Hematopoietic multipotent progenitor cell treated with erythropoietin and hydrocortisone succinate and interleukin-3 and kit ligand, for 15 days (in vitro differentiated cells): ENCODE measurements around the gene DAPK1.
"Not testable (repeated sequence)": the region's sequence is repeated elsewhere in the genome, so short reads cannot be mapped to it uniquely, and the experiment has no call there.

Experiments
- DNase-seq: peaks from one replicate; pipeline ENCODE4 v3.0.0-alpha.2; 2015; ENCODE audit warnings: low spot score

DAPK1 gene

DNA sequence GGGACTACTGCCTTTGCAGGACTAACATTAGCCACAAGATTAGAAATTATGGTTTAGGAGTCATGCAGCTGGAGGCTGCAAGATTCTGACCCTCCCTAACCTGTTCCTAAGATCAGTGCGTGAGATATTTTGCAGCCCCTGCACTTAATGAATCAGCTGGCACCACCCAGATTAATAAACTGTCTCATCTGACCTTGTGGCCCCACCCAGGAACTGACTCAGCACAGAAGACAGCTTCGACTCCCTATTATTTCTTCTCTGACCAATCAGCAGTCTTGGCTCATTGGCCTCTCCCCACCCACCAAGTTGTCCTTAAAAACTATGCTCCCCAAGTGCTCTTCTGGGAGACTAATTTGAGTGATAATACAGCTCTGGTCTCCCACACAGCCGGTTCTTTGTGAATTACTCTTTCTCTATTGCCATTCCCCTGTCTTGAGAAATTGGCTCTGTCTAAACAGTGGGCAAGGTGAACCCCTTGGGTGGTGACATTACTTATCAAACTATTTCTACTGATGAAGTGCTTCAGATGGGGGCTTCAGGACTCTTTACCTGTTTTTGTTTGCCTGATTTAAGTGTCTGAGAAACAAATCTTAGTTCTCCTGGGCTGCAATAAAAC is 245.3 kb downstream of the DAPK1 start:
- DNase-seq: peak; percentile 58

DNA sequence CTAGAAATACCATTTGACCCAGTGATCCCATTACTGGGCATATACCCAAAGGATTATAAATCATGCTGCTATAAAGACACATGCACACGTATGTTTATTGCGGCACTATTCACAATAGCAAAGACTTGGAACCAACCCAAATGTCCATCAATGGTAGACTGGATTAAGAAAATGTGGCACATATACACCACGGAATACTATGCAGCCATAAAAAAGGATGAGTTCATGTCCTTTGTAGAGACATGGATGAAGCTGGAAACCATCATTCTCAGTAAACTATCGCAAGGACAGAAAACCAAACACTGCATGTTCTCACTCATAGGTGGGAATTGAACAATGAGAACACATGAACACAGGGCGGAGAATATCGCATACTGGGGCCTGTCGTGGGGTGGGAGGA is 246.6 kb downstream of the DAPK1 start:
- not testable (repeated sequence) for DNase-seq

DNA sequence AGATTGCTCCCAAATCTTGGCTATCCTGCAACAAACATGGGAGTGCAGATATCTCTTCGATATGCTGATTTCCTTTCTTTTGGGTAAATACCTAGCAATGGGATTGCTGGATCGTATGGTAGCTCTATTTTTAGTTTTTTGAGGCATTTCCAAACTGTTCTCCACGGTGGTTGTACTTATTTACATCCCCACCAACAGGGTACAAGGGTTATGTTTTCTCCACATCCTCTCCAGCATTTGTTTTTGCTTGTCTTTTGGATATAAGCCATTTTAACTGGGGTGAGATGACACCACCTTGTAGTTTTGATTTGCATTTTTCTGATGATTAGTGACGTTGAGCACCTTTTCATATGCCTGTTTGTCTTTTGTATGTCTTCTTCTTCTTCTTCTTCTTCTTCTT is 248.5 kb downstream of the DAPK1 start:
- no peak for DNase-seq

DNA sequence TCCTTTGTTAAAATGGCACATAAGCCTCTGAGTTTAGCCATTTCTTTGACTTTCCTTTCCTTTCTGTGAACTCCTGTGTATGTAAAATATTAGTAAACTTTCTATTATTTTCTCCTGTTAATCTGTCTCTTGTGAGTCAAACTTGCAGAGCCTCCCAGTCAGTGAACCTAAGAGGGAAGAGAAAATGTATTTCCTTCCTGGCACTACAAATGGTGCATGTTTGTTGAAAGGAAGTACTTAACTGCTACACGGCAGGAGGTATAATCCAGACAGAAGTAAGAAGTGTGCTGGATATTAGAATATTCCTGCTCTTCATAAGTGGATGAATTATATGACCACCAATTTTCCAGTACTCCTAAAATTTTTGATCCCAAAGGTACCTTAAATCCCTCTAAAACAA is 251.2 kb downstream of the DAPK1 start:
- DNase-seq: no peak

DNA sequence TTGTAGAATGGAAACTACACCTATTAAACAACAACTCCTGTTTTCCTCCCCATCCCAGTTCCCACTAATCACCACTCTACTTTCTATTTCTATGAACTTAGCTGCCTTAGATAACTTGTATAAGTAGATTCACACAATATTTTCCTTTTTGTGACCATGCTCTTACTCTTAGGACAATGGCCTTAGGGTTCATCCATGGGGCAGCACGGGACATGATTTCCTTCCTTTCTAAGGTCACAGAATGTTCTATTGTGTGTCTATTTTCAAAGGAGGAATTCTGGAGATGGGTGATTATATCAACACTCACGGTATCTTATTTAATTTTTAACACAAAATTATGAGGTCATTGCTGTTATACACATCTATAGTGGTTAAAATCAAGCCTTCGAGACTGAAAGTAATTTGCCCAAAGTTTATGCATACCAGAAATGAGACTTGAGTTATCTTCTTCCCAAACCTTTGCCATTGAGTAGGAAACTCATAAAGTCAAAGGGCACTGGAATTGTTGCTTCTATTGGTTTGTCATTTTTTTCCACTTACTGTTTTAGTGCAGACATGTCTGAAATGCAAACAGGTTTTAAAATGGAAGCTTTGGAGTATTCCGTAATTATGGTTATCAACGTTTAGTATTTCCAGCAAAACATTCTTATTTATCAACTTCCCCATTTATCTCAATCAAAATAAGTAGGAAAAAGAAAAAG is 251.8 kb downstream of the DAPK1 start:
- no peak for DNase-seq

DNA sequence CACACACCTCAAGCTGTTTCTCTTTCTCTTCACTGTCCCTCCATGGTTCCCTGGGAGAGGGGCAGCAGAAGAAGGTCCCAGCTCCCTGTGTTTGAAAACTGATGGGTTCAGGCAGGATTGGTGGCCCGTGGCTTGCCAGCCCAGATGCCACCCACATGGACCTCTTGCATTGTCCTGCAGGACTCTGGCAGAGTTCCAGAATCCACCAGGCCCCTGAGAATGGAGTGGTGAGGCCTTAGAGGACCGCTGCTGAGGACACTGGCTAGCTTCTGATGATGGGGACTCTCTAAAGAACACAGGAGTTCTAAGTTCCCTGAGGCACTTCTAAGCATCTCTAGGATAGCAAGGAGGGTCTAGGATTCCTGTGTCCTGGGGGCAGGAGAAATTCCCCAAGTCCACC is 253.1 kb downstream of the DAPK1 start:
- no peak for DNase-seq

DNA sequence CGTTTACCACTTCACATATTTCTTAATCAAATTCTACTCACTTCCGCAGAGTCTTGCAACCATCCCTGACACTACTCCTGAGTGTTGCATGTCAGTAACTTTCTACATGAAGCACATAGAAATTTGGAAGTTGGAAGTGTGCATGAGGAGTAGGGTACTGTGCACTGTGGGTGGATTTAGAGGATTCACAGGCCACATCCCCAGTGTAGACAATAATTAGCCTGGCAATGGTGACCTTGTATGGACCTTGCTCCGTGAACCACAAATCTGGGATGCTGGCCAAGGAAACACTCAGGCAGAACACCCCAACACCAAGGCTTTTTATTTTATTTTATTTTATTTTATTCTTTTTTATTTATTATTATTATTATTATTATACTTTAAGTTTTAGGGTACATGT is 253.8 kb downstream of the DAPK1 start:
- no peak for DNase-seq

DNA sequence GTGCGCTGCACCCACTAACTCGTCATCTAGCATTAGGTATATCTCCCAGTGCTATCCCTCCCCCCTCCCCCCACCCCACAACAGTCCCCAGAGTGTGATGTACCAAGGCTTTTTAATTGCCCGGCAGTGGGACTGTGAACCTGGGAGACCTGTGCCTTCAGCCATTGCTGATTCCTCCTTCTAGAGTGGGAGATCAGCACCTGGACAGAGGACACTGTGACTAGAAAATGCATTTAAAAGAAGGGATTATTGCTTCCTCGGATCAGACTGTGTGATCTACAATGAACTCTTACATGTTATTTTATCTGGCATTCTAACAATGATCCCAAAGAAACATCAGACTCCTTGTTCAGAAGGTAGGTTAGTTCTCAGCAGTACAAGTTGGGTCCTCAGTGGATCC is 254.2 kb downstream of the DAPK1 start:
- DNase-seq: no peak

DNA sequence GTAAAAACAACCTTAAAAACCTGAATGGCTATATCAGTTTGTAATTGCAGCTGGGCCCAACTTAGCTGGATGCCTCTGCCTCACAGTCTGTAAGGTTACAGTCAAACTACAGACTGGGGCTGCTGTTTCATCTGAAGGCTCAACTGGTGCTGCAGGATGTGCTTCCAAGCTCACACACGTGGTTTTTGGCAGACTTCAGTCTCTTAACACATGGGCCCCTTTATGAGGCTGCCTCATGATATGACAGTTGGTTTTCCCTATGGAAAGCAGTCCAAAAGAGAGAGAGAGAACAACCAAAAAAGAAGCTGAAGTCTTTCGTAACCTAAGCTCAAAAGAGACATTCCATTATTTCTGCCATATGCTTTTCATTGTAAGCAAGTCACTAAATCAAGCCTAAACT is 255.6 kb downstream of the DAPK1 start:
- no peak for DNase-seq
